HG03342 (cell line): ENCODE measurements around the gene CNGA2.

Experiments
- ATAC-seq: cut with Tn5 transposase; IDR thresholded peaks from one replicate; pipeline ENCODE4 v1.9.1; 2021; ENCODE audit warnings: mild to moderate bottlenecking, moderate library complexity; ENCODE audit not compliant: unreplicated experiment

The CNGA2 gene

DNA sequence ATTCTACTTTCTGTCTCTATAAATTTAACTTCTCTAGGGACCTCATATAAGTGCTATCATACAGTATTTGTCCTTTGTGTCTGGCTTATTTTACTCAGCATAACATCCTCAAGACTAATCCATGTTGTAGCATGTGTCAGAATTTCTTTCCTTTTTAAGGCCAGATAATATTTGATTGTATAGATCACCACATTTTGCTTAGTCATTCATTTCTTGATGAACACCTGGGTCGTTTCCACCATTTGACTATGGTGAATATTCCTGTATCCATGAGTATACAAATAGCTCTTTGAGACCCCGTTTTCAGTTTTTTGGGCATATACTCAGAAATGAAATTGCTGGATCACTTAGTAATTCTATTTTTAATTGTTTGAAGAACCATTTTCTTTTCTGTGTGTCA, 12.0 kb downstream of the CNGA2 start:
- ATAC-seq = no peak

DNA sequence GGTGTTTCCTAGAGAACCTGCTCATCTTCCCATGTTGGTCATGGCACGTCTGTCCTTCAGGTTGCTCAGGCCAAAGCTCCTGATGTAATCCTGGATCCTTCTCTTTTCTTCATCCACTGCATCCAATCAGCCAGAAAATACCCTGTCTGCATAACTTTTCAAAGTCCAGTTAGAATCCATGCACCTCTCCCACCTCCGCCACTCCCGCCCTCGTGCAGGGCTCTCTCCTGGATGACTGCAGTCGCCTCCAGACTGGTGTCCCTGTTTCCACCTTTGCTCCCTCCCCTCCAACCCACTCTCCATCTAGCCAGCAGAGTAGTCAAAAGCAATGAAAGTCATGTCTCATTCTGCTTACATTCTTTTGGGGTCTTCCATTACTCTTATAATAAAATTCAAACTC, 16.0 kb downstream of the CNGA2 start:
- no peak for ATAC-seq

DNA sequence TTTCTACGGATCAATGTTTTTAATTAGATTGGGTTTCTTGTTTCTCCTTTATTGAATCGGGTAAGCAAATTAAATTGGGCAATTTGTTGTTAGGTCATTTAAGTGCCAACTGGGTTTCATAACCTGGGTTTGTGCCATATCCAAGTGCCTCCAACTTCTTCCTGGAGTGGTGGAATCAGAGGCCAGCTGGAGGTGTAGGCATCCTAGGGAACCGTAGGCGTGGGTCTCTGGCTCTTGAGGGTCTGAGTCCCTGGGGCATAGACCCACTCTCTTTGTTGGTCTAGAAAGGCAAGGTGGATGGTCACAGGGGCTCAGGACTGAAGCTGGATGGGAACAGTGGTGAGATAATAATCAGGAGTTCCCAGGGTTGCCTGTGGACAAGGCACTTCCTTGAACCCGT, 18.3 kb downstream of the CNGA2 start:
- no peak for ATAC-seq

DNA sequence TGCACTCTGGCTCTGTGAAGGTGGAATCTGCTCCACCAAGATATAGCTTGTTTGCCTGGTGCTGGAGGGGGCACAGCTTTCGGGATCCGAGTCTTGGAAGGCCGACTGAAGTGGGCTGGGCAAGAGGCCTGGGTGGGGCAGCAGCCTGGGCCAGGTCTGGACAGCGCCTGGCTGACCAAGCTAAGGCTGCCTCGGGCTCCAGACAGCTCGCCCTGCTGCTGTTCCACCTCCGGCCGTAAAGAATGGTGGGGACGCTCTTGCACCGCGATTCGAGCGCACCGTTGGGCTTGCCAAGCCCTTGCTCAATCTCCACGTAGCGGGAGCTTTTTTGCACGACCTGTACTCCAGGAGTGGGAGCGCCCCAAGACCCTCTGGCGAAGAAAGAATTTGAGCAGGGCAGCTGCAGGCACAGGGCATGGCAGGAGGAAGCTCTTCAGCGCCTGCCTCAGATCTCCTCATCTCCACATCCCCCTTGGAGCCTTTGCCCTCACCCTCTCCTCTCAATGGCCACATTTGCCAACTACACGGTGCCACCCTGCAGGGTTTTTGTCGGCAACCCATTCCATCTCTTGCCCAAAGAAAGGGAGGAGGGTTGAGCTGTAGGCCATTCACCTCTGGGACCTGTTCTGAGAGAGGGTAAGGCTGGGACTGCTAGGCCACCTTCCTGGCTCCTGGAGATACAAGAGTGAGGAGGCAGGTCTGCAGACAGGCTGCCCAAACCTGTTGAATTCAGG, 18.9 kb downstream of the CNGA2 start:
- peak; percentile 81 for ATAC-seq

DNA sequence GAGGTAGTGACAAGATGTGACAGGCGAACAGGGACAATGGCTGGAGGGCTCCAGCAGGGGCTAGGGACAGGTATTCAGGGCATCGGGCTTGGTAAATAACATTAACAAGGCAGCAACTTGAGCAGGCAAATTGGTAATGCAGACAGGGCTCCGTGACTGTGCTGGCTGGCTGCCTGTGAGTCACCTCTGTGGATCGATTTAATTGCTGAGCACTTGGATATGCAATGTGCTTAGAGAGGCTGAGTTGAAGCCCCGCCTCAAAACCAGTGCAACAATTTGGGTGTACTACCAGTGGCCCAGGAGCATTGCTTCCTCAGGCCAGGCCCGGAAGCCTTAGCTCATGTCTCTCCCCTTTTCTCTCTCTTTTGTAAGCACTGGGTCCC, 19.5 kb downstream of the CNGA2 start:
- ATAC-seq = no peak

DNA sequence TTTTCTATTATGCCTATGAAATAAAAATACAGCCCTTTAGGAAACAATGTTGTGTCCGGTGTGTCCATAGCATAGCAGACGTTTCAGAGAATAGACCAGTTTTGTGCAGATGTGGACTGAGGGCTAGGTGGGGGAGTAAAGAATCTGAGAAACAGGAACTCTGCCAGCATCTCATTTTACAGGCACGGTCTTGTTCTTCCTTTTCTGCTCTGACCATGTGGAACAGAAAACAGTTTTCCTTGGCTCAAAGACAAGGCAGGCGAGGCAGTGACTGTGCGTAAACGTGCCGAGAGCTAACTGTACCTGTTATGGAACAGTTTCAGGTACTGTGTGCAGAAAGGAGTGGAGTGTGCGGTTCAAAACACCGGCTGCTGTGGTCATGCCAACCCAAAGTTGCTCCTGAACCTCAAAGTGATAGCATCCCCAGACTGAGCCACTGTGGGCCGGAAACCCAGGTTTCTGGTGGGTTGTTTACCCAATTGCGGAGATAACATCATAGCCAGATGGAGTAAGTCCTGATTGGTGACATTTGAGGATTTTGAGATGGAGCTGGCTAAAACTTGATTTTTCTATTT, 20.2 kb downstream of the CNGA2 start:
- ATAC-seq = no peak

DNA sequence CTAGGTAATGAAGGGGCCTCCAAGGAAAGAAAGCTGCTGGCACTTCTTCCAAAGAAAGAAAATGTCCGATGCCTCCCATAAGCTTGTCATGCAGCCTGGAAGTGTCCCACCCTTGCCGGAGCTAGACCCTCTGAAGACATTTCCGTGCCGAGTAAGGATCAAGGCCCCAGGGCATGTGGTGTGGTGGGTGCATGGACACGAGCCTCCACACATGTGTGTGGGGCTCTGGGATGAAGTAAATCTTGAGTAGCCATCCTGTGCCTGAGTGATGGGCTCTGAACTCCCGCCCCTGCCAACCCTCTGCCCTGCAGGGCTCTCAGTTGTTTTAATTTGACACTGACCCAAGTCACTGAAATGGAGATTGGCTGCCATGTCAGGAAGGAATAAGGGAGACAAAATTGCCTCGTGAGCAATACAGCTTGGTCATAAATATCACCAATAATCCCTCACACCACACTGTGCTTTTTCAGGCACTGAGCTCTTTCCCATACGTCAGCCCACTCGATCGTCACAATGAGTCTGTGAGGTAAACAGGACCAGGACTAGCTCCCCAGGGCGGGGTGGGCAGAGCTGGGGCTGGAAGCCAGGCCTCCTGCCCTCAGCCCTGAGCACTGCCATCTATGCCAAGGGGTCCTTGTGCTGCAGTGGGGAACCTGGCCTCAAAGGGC, 24.6 kb downstream of the CNGA2 start:
- no peak for ATAC-seq

DNA sequence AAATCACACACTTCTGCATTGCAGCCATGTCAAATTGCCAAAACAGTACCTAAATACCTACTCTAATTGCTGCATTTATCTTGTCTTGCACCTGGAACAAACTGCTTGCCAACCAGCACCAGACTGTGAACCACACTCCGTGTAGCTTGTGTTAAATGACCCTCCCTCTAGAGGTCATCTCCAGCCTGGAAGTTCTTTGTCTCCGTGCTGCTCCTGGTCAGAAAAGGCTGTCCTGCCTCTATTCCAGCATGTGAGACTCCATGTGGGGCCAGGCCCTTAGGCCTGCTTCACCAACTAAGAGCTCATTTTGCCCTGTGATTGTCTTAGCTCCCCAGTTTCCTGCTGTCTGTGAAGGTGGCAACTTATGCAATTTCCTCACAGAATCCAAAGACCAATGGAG, 28.3 kb downstream of the CNGA2 start:
- ATAC-seq = no peak

DNA sequence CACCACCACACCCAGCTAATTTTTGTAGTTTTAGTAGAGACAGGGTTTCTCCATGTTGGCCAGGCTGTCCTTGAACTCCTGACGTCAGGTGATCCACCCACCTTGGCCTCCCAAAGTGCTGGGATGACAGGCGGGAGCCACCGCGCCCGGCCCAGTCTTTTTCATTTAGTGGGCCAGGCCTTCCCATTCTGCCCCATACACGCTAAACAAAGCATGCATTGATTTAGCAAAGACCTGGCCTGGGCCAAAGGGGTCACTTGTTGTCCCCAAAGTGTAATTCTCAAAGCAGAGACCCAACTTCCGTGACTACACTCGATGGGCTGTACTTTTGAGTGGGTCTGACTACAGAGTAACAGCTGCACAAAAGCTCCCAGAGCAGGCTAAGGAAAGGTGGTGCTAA, 29.2 kb downstream of the CNGA2 start:
- no peak for ATAC-seq

DNA sequence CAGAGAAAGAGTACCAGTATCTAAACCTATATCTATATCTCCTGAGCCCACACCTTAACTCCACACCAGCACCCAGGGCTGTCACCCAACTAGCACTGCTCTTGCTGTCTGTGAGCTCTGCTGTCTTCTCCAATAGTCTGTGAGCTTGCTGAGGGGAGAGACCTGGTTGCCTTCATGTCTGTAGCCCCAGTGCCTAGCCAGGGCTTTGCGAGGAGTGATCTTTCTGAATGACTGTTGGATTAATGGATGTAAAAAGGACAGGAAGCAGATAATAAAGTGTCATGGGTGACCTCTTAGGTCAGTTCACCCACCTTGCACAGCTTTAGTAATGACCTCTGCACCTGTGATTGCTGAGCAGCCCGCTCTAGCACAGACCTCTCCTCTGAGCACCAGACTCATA, 30.5 kb downstream of the CNGA2 start:
- ATAC-seq = no peak

DNA sequence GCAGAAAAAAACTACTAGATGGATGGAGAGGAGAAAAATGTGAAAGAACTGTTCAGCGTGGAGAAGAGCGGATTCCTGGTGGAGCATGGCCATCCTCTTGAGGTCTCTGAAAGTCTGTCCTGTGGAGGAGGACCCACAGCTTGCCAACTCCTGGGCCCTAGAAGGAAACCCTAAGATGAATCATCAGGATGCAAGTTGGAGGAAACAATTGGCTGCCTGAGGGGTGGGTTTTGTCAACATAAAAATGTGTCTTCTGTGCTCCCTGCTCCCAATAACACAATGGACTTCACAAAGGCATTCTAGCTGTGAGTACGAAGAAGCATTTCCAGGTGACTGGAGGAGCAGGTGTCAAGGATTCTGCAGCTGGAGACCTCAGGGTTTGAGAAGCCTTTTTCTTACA, 37.2 kb downstream of the CNGA2 start:
- no peak for ATAC-seq

DNA sequence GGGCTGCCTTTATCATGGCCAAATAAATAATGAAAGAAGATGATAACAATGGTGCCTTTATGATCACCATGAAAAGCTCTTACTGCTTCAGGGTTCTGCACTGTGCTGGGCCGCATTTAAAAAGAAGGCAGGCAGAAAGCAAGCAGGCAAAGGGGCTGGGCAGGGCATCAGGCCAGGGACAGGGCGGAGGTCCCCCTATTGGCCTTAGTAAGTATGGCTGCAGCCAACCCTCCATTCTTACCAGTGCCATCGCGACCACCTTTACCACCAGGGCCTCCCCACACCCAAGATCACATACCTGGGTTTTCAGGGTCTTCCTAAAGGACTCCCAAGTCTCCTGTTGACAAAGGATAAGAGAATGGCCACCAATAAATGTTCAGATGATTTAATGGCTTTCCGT, 38.9 kb downstream of the CNGA2 start:
- no peak for ATAC-seq

DNA sequence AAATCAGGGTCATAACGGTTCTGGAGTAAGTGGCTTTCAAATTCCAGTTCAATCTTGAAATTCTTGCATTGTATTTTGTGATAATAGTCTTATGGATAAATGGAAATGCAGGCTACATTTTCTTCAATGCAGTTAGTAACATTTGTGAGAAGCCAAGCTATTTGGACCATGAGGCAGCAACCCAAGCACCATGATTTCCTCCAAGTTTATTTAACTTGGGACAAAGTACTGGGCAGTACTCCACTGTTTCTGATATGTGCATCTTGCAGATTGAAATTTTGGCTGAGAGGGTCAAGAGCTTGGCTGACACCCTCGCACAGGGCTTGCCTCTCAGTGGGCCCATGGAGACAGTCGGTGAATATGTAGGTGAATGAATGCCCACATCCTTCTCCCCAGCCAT, 39.9 kb downstream of the CNGA2 start:
- ATAC-seq = no peak

DNA sequence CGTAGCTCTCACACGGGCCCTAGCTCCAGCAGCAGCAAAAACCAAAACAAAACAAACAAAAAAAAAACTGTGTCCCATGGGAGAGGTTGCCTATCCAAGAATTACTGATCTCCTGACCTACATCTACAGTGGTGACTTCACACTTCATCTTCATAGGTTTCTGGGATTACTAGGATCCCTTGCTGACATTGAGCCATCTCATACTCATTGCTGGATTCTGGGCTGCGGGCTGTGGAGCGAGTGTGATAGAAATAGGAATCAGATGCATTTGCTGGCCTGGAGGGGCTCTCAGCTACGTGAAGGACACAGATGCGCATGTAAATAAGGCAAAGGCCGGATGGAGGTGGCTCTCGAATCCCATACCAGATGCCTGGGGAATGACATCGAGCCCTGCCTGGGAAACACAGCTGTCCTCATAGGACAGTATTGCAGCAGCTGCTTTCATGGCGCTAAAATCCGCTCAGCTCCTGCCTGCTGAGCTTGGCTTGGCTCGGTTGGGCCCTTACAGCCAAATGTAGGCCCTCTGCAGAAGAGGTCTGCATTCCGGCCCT, 41.7 kb downstream of the CNGA2 start:
- no peak for ATAC-seq

DNA sequence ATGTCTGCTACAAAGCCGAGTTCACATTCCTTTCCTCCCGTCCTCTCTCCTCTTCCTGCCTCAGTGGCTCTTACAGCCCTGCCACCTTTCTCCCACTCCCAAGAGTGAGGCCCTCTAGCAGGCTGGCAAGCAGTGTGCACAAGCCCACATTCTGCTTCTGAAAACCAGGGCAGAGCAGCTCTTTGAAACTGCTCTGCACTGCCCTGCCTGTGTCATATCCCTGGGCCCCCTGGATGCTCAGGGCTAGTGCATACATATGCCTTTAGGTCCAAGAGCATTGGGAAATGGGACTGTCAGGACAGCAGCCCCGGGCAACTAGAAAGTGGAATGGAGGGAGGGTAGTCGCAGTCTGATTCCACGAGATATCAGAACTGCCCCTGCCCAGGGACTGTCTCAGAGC, 42.4 kb downstream of the CNGA2 start:
- ATAC-seq = no peak

DNA sequence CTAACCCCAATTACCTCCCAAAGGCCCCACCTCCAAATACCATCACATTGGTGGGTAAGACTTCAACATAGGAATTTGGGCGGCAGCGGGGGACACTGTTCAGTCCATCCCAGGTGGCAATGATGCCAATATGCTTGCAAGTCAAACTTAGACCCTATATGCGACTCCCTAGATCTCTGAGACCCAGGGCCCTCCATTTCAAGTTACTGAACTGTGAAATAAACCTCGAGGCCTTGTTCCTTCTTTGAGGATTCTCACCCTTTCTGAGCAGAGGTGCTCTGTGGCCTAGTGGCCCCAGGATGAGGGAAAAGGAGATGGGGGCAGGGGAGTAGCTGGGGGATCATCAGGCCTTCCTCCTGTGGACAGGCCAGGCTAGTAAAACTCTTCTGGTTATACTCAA, 44.7 kb downstream of the CNGA2 start:
- ATAC-seq = no peak

DNA sequence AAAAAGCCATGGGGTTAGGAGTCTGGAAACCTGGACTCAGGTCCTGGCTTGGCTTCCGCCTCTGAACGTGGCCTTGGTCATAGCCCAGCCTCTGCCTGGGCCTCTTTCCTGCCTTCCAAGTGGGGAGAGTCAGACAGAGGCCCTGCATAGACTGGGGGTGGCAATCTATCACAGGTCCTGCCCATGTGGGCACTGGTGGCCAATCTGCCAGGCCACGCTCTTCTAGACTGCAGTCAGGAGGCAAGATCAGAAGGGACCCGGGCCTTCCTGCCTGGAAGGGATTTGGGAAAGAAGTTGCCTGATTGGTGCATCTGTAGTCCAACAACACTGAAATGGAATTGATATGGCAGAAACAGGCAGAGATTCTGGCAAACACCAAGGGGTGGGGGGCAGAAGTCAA, 46.1 kb downstream of the CNGA2 start:
- ATAC-seq = no peak

DNA sequence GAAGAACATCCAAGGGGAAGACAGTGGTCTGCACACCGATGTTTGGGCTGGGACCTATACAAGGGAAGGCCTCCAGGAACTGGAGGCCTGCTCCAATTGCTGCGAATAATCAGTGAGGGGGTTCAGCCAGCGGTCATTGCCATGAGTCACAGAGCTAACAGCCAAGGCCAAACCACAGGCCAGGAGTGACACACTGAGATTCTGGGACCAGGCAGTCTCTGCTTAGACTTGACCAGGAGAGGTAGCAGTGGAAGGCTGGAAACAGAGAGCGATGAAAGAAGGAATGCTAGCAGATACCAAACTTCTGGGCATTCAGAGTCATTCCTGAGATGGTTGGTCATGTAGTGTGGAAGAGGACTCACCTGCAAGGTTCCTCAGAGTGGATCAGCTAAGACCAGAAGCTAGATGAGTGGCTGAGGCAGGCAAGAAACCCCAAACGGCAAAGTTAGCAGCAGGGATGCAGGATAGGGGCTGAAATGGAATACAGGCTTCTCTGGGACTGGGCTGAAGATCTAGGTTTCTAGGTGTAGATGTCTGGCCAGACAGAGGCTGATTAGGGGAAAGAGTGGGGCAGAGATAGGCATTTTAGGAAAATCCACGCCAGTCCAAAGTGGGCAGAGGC, 54.7 kb downstream of the CNGA2 start:
- no peak for ATAC-seq

DNA sequence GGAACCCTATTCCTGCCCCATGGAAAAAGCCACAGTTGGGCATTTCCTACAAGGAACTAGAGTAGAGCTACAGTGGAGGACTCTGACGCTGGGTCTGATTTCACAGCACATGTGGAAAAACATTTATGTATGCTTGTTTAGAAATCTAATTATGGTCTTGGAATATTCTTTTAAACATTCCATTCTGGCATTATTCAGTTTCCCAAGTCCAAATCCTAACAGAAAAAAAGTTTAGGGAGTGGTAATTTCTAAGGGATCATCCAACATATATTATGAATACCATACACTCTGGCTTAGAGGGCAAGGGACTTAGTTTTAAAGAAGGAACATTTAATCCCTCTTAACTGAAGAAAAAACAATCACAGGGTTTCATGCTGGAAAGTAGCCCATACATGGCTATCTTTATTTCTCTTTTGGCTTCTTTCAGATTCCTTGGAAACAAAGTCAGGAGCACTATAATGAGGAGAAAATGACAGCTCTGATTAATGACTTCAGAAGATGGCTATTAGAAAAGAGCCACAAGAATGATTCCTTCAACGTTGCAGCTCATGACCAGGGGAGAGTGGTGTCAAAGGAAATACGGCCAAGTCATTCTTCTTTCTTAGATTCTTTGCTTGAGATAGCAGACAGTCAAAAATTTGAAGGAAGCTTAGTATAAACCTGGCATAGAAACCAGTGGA, 56.1 kb downstream of the CNGA2 start:
- no peak for ATAC-seq

DNA sequence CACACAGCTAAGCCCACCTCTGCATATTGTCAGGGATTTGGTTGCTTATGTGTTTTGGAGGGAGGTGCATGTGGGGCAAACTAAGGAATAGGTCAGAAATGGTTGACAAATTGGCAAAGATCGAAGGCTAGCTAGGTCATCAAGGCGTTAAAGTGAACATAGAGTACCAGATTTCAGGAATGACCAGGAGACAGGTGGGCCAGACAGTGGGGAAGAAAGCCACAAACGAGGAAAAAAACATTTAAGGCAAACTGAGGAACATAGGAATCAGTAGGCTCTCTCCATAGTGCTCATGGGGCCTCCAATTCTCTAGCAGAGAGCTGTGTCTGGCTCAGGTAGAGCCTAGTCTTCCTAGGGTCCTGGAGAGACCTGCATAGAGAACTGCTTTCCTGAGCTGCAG, 57.4 kb downstream of the CNGA2 start:
- no peak for ATAC-seq

DNA sequence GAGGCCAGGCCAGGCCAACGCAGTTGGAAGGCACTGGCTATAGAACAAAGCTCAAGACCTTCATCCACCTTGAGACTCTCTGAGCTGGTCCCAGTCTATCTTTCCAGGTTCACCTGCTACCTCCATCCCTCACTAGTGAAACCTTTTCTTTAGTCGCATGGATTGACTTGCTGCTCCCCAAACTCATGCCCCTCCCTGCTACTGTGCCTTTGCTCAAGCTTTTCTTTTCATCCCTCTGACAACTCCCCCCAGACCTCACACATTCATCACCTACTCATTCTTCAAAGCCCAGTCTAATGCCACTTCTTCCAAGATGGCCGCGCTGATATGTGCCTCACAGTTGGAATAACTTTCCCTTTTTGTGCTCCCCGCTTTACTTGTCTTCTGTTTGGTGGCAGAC, 58.0 kb downstream of the CNGA2 start:
- ATAC-seq = no peak
